IMR-90 (cell line): ENCODE results near the gene NMRAL1. TPM values are rescaled to one million over a fixed set of nuclear protein-coding genes. Genes with fewer than 3 reads are reported as not detected.

Source experiments
- ATAC-seq: fragments of 200-7000 bp; cut with Tn5 transposase; 2 replicates; pipeline ENCODE4 v1.9.1; 2020; ENCODE audit warnings: low read depth, mild to moderate bottlenecking, moderate library complexity
- BruUV-seq: library from RNA; stranded (reverse); fragments of 400-500 nt; replicated peaks from 2 replicates; lab custom pipeline; 2021; lab: Mats Ljungman, UMichigan
- CTCF ChIA-PET: fragments of 300-600 bp; formaldehyde crosslinking; extraction: SDS; loops from one replicate; lab custom pipeline; 2021; ENCODE audit warnings: antibody characterized with exemption; lab: Yijun Ruan, JAX
- POLR2A ChIA-PET: fragments of 300-600 bp; sonication (Branson Sonifier 250); formaldehyde crosslinking; loops from one replicate; lab custom pipeline; 2022; ENCODE audit warnings: antibody characterized with exemption; ENCODE audit not compliant: unreplicated experiment; lab: Charles Lee
- DNase-seq: peaks from one replicate; pipeline ENCODE4 v3.0.0; 2013
- H2AFZ ChIP-seq: replicated peaks from 2 replicates; pipeline ENCODE3; 2013; ENCODE audit warnings: low read length, mild to moderate bottlenecking; ENCODE audit not compliant: poor library complexity
- H2AK5ac ChIP-seq: 2 replicates; pipeline ENCODE4 v1.6.1; 2013; ENCODE audit warnings: low read depth, low read length, inconsistent platforms
- H2AK9ac ChIP-seq: replicated peaks from 2 replicates; pipeline ENCODE3; 2013; ENCODE audit warnings: mild to moderate bottlenecking, low read depth, low read length, moderate library complexity; ENCODE audit not compliant: poor library complexity
- H2BK120ac ChIP-seq: 2 replicates; pipeline ENCODE4 v1.6.1; 2013; ENCODE audit warnings: low read depth, low read length, inconsistent platforms
- H2BK15ac ChIP-seq: 3 replicates; pipeline ENCODE4 v1.6.1; 2013; ENCODE audit warnings: low read depth, low read length, inconsistent platforms
- H2BK20ac ChIP-seq: 2 replicates; pipeline ENCODE4 v1.6.1; 2013; ENCODE audit warnings: low read depth, mild to moderate bottlenecking, inconsistent platforms, low read length, moderate library complexity
- H2BK5ac ChIP-seq: 2 replicates; pipeline ENCODE4 v1.6.1; 2013; ENCODE audit warnings: mild to moderate bottlenecking, low read depth, low read length, inconsistent platforms; ENCODE audit not compliant: poor library complexity, severe bottlenecking
- H3K14ac ChIP-seq: replicated peaks from 2 replicates; pipeline ENCODE4 v1.6.1; 2013; ENCODE audit warnings: low read depth, low read length, inconsistent platforms
- H3K18ac ChIP-seq: 2 replicates; pipeline ENCODE4 v1.6.1; 2013; ENCODE audit warnings: low read depth, low read length, control low read depth
- H3K23ac ChIP-seq: 2 replicates; pipeline ENCODE4 v1.6.1; 2013; ENCODE audit warnings: low read depth, low read length, inconsistent platforms
- H3K27ac ChIP-seq: 2 replicates; pipeline ENCODE4 v1.5.1; 2013; ENCODE audit warnings: mild to moderate bottlenecking, control low read depth, low read length; ENCODE audit not compliant: insufficient read depth
- H3K27me3 ChIP-seq: 2 replicates; pipeline ENCODE4 v1.6.1; 2013; ENCODE audit warnings: low read length; ENCODE audit not compliant: control insufficient read depth, insufficient read depth
- H3K36me3 ChIP-seq: 2 replicates; pipeline ENCODE4 v1.6.1; 2013; ENCODE audit warnings: low read length, mixed read lengths; ENCODE audit not compliant: control insufficient read depth, insufficient read depth
- H3K4ac ChIP-seq: 2 replicates; pipeline ENCODE4 v1.6.1; 2013; ENCODE audit warnings: low read depth, low read length, inconsistent platforms
- H3K4me1 ChIP-seq: 2 replicates; pipeline ENCODE4 v1.6.1; 2013; ENCODE audit warnings: low read length, mixed read lengths; ENCODE audit not compliant: control insufficient read depth, insufficient read depth
- H3K4me2 ChIP-seq: 2 replicates; pipeline ENCODE4 v1.6.1; 2013; ENCODE audit warnings: low read depth, mild to moderate bottlenecking, control low read depth, low read length, moderate library complexity
- H3K4me3 ChIP-seq: 2 replicates; pipeline ENCODE4 v1.5.1; 2013; ENCODE audit warnings: low read depth, mild to moderate bottlenecking, control low read depth, low read length, moderate library complexity; ENCODE audit not compliant: insufficient read depth
- H3K56ac ChIP-seq: 2 replicates; pipeline ENCODE4 v1.6.1; 2013; ENCODE audit warnings: low read length, inconsistent platforms; ENCODE audit not compliant: insufficient read depth; ENCODE audit errors: extremely low read depth
- H3K79me1 ChIP-seq, 2 experiments: 2 replicates each; pipeline ENCODE4 v1.6.1; 2013; ENCODE audit warnings: low read length in 2 of 2, inconsistent platforms in 1 of 2, low read depth in 1 of 2
- H3K9ac ChIP-seq: 2 replicates; pipeline ENCODE4 v1.6.1; 2013; ENCODE audit warnings: low read depth, low read length, control low read depth
- H3K9me1 ChIP-seq: 2 replicates; pipeline ENCODE4 v1.6.1; 2013; ENCODE audit warnings: low read length, inconsistent platforms; ENCODE audit not compliant: insufficient read depth
- H3K9me3 ChIP-seq: 2 replicates; pipeline ENCODE4 v1.6.1; 2013; ENCODE audit warnings: low read length; ENCODE audit not compliant: control insufficient read depth, insufficient read depth
- H4K20me1 ChIP-seq: 2 replicates; pipeline ENCODE4 v1.6.1; 2013; ENCODE audit warnings: low read length, inconsistent platforms; ENCODE audit not compliant: insufficient read depth
- H4K5ac ChIP-seq: 2 replicates; pipeline ENCODE4 v1.6.1; 2013; ENCODE audit warnings: mild to moderate bottlenecking, low read depth, low read length, control low read depth
- H4K8ac ChIP-seq, 2 experiments: 2 replicates each; pipeline ENCODE4 v1.6.1; 2013; ENCODE audit warnings: low read depth in 2 of 2, low read length in 2 of 2, control low read depth in 1 of 2, inconsistent platforms in 1 of 2
- H4K91ac ChIP-seq: 2 replicates; pipeline ENCODE4 v1.6.1; 2013; ENCODE audit warnings: low read depth, low read length, inconsistent platforms; ENCODE audit not compliant: insufficient read depth
- MAFK ChIP-seq: IDR thresholded peaks from 2 replicates; pipeline ENCODE4 v1.6.1; 2012; ENCODE audit warnings: low read depth, low read length, improper control_type of control experiment
- NFE2L2 ChIP-seq: fragments of 150-350 bp; IDR thresholded peaks from 2 replicates; pipeline ENCODE4 v1.6.1; 2016; ENCODE audit warnings: low read depth, mild to moderate bottlenecking, low read length
- WGBS, 2 experiments: methylation state at CpG; one replicate each; pipeline versions ENCODE4 v1.1.5 to v1.1.7; 2013; ENCODE audit warnings: missing lambda C conversion rate in 2 of 2; ENCODE audit not compliant: insufficient read length in 1 of 2; ENCODE audit errors: extremely low coverage in 2 of 2; 5-methylcytosine and 5-hydroxymethylcytosine counted together
- dilution Hi-C: fragments of 300-500 bp; cut with HindIII; formaldehyde crosslinking; loops from one replicate; pipeline ENCODE4 v1.14.3; 2018; ENCODE audit warnings: low sequenced_read_pairs; ENCODE audit not compliant: unreplicated experiment
- in situ Hi-C: fragments of 300-500 bp; cut with MboI; formaldehyde crosslinking; loops from 3 replicates; pipeline ENCODE4 v1.14.3; 2019; ENCODE audit warnings: low sequenced_read_pairs, inconsistent platforms, mixed read lengths
- intact Hi-C: fragments of 100-400 bp; cut with micrococcal nuclease; formaldehyde crosslinking; loops from 2 replicates; pipeline ENCODE4 v1.10.0; 2022
- polyA plus RNA-seq, 3 experiments: library from polyadenylated mRNA; depleted of rRNA; stranded (reverse); fragments of >200 nt; gene quantifications; 2 replicates each; pipeline ENCODE4 v1.2.3, GENCODE V29; 2012; ENCODE audit warnings: low replicate concordance in 1 of 3
- total RNA-seq: library from RNA; depleted of rRNA; stranded (reverse); fragments of >200 nt; gene quantifications from 2 replicates; pipeline ENCODE4 v1.2.3, GENCODE V29; 2012

Gene NMRAL1
- total and polyA plus RNA-seq, 2 of the 4 experiments (the other 2 are of a cell fraction), result 48.6 to 67.6 TPM

- TF ChIP-seq NFE2L2 (peak; percentile 81), MAFK (no peak)
- 100% methylated on average over 2 of the region's 8 CpGs; no CpG with 5 or more reads in 1 of the 2 experiments for WGBS, 2 experiments
- ATAC-seq, result peak; percentile 89
- Histone ChIP-seq H4K8ac (no peak overlapping the region; a peak in 1 of 4 replicates), H3K18ac (peak overlapping the region; percentile 83), H4K20me1 (no peaks in the 10 kb centered on the region; the same call in 1 of the 2 replicates), H3K4me1 (peaks cover 5% of the 10 kb centered on the region), H3K36me3 (peaks cover 34% of the 10 kb centered on the region), H2AK9ac (no peak overlapping the region), H3K27ac (peak overlapping the region; percentile 93; the same call in 1 of the 2 replicates), H4K91ac (no peak overlapping the region; the same call in 1 of the 2 replicates), H3K4me3 (no peak overlapping the region), H3K56ac (no peak overlapping the region), H2BK5ac (peak overlapping the region; percentile 82), H2BK20ac (peak overlapping the region; percentile 6; the same call in 1 of the 2 replicates), H2BK15ac (no peak overlapping the region), H2AFZ (no peak overlapping the region), H2BK120ac (no peak overlapping the region; the same call in 1 of the 2 replicates), H3K4me2 (no peak overlapping the region), H3K9me1 (no peaks in the 10 kb centered on the region), H4K5ac (peak overlapping the region; percentile 87), H3K27me3 (no peaks in the 10 kb centered on the region), H3K23ac (no peak overlapping the region), H3K14ac (no peak overlapping the region), H3K9ac (no peak overlapping the region), H3K4ac (0 out of 2 replicates have a peak overlapping the region, but pooled peaks have one; percentile 28), H3K9me3 (no peaks in the 10 kb centered on the region), H2AK5ac (0 out of 2 replicates have a peak overlapping the region, but pooled peaks have one; percentile 10), H3K79me1 (peaks cover 27 to 39% of the 10 kb centered on the region in 2 experiments)
- dilution Hi-C loops, result no loop called here
- POLR2A ChIA-PET, result no interaction called here
- peak; percentile 78 for DNase-seq
- CTCF ChIA-PET, result no interaction called here
- in situ Hi-C loops, result no loop called here
- no TSS peak for BruUV-seq
- intact Hi-C loops, result no loop called here
These were observed 38.9 kb downstream of the NMRAL1 start for GRCh38 chr16:4435337-4436067.
